ENCODE data around the gene ERC2.

ERC2 gene

DNA sequence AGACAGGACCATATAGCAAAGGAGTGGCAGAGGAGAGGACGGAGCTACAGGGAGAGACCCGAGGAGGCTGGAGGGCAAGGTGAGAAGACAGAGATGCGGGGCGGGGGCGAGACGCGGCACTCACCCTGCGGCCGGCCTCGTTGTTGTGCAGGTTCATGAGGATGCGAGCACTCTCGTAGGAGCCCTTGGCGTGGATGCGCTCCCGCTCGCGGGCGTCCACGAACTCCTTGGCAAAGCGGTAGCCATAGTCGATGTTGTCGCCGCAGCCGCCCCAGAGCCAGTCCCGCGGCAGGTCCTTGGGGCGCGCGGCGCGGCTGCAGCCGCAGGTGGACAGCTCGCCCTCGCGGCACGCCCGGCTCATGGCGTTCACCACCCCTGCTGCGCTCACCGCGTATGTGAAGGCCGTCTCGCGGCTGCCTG, 994.0 kb downstream of the ERC2 start:
- H3K9ac ChIP-seq (ENCODE audit: low read depth, low read length, poor library complexity, severe bottlenecking), result no peak overlapping the region
- no peaks in the 10 kb centered on the region for H4K20me1 ChIP-seq (ENCODE audit: insufficient read depth, low read length, poor library complexity, severe bottlenecking)
- H3K4me1 ChIP-seq (ENCODE audit: insufficient read depth, low read length, poor library complexity, severe bottlenecking), result no peaks in the 10 kb centered on the region
- H3K9me2 ChIP-seq (replicated peaks; ENCODE audit: low read depth, low read length), result no peaks in the 10 kb centered on the region
- no peak overlapping the region for H3K4me3 ChIP-seq (ENCODE audit: low read length, poor library complexity, severe bottlenecking)
- TF ChIP-seq EZH2phosphoT487 (IDR thresholded peaks at IDR 0.05; ENCODE audit: borderline replicate concordance), result no peak
- TF ChIP-seq, protein P1, sequence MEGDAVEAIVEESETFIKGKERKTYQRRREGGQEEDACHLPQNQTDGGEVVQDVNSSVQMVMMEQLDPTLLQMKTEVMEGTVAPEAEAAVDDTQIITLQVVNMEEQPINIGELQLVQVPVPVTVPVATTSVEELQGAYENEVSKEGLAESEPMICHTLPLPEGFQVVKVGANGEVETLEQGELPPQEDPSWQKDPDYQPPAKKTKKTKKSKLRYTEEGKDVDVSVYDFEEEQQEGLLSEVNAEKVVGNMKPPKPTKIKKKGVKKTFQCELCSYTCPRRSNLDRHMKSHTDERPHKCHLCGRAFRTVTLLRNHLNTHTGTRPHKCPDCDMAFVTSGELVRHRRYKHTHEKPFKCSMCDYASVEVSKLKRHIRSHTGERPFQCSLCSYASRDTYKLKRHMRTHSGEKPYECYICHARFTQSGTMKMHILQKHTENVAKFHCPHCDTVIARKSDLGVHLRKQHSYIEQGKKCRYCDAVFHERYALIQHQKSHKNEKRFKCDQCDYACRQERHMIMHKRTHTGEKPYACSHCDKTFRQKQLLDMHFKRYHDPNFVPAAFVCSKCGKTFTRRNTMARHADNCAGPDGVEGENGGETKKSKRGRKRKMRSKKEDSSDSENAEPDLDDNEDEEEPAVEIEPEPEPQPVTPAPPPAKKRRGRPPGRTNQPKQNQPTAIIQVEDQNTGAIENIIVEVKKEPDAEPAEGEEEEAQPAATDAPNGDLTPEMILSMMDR (conservative IDR thresholded peaks at IDR 0.05; ENCODE audit: low read length), result no peak
- H3K4me2 ChIP-seq (ENCODE audit: low read depth, low read length, poor library complexity, severe bottlenecking), result no peak overlapping the region
- H3K9me3 ChIP-seq (ENCODE audit: insufficient read depth, low read depth, low read length), result no peaks in the 10 kb centered on the region
- H3K27me3 ChIP-seq (ENCODE audit: insufficient read depth, low read length, poor library complexity, severe bottlenecking), result no peaks in the 10 kb centered on the region
- no peaks in the 10 kb centered on the region for H3F3A ChIP-seq (ENCODE audit: low read depth)
- H3K36me3 ChIP-seq (ENCODE audit: insufficient read depth, low read length), result no peaks in the 10 kb centered on the region
- H3K79me2 ChIP-seq (ENCODE audit: insufficient read depth, low read length), result no peaks in the 10 kb centered on the region; the same call in 1 of the 2 replicates
- no peak overlapping the region for H2AFZ ChIP-seq (ENCODE audit: low read length)

DNA sequence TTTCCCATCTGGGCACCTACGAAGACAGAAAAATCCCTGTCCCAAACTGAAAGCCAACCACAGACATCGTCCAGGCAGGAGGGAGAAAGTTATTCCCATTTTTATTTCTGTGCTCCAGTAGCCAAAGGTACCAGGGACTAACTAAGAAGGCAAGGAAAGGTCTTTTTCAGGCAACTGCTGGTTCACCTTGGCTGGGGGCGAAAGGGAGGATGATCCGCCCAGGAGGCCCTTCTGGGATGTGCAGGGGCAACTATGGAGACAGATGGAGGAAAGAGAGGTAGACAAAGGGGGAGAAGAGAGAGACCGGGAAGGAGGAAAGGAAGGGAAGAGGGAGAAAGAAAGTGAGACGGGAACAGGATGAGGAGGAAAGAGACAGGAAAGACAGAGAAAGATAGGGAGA, 994.5 kb downstream of the ERC2 start:
- H3K9me2 ChIP-seq (replicated peaks; ENCODE audit: low read depth, low read length), result no peaks in the 10 kb centered on the region
- H3K9me3 ChIP-seq (ENCODE audit: insufficient read depth, low read depth, low read length), result no peaks in the 10 kb centered on the region
- H3K27me3 ChIP-seq (ENCODE audit: insufficient read depth, low read length, poor library complexity, severe bottlenecking), result no peaks in the 10 kb centered on the region
- H3K4me3 ChIP-seq (ENCODE audit: low read length, poor library complexity, severe bottlenecking), result no peak overlapping the region
- no peak overlapping the region for H3K9ac ChIP-seq (ENCODE audit: low read depth, low read length, poor library complexity, severe bottlenecking)
- no peak overlapping the region for H3K4me2 ChIP-seq (ENCODE audit: low read depth, low read length, poor library complexity, severe bottlenecking)
- H4K20me1 ChIP-seq (ENCODE audit: insufficient read depth, low read length, poor library complexity, severe bottlenecking), result no peaks in the 10 kb centered on the region
- H3K79me2 ChIP-seq (ENCODE audit: insufficient read depth, low read length), result no peaks in the 10 kb centered on the region; the same call in 1 of the 2 replicates
- H3K4me1 ChIP-seq (ENCODE audit: insufficient read depth, low read length, poor library complexity, severe bottlenecking), result no peaks in the 10 kb centered on the region
- H3K36me3 ChIP-seq (ENCODE audit: insufficient read depth, low read length), result no peaks in the 10 kb centered on the region
- no peak overlapping the region for H2AFZ ChIP-seq (ENCODE audit: low read length)
- no peaks in the 10 kb centered on the region for H3F3A ChIP-seq (ENCODE audit: low read depth)
- no peak for TF ChIP-seq EZH2phosphoT487 (IDR thresholded peaks at IDR 0.05; ENCODE audit: borderline replicate concordance)
- TF ChIP-seq, protein P1 (conservative IDR thresholded peaks at IDR 0.05; ENCODE audit: low read length), result no peak

DNA sequence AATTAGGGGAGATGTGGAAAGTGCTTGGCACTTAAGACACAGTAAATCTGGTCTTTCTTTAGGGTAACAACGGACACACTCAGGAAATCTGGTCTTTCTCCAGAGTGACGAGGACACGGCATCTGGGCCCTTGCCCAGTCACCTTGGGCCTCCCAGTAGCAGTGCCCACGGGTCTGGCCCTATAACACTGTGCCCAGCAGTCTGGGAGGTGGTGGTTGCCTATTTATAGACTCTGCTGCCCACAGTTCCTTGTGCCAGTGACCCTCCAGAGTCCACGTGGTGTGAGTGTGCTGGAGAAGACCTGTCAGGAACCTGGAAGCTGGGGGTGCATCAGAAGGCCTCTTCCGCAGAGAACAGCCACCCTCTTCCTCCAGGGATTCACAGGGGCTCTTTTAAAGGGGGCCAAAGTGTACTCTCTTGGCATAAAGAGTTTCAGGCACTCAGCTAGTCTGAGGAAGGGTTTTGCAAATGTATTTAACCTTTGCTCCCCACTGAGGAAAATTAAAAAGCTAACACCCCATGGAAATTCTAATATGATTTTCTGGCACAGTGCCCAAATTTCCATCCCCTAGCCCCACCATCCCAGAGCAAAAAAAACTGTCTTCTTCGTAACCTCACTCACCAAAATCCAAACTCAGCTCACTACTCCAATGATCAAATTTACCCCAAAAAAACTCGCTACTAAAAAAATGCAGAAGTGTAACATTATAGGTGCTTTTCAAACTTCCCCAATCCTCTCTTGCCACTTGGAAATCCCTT, 996.6 kb downstream of the ERC2 start:
- no peak overlapping the region for H2AFZ ChIP-seq (ENCODE audit: low read length)
- no peaks in the 10 kb centered on the region for H3K9me3 ChIP-seq (ENCODE audit: insufficient read depth, low read depth, low read length)
- no peaks in the 10 kb centered on the region for H4K20me1 ChIP-seq (ENCODE audit: insufficient read depth, low read length, poor library complexity, severe bottlenecking)
- no peak overlapping the region for H3K9ac ChIP-seq (ENCODE audit: low read depth, low read length, poor library complexity, severe bottlenecking)
- no peak overlapping the region for H3K4me2 ChIP-seq (ENCODE audit: low read depth, low read length, poor library complexity, severe bottlenecking)
- no peaks in the 10 kb centered on the region for H3K79me2 ChIP-seq (ENCODE audit: insufficient read depth, low read length)
- no peaks in the 10 kb centered on the region for H3F3A ChIP-seq (ENCODE audit: low read depth)
- H3K4me1 ChIP-seq (ENCODE audit: insufficient read depth, low read length, poor library complexity, severe bottlenecking), result no peaks in the 10 kb centered on the region
- H3K36me3 ChIP-seq (ENCODE audit: insufficient read depth, low read length), result no peaks in the 10 kb centered on the region
- TF ChIP-seq, protein P1 (conservative IDR thresholded peaks at IDR 0.05; ENCODE audit: low read length), result no peak
- no peak for TF ChIP-seq EZH2phosphoT487 (IDR thresholded peaks at IDR 0.05; ENCODE audit: borderline replicate concordance)
- H3K27me3 ChIP-seq (ENCODE audit: insufficient read depth, low read length, poor library complexity, severe bottlenecking), result no peaks in the 10 kb centered on the region
- H3K4me3 ChIP-seq (ENCODE audit: low read length, poor library complexity, severe bottlenecking), result no peak overlapping the region
- H3K9me2 ChIP-seq (replicated peaks; ENCODE audit: low read depth, low read length), result no peaks in the 10 kb centered on the region
